Limb (tissue), 2 donors: Measurements from ENCODE around the gene USP33.
"Not testable (repeated sequence)": the region's sequence is repeated elsewhere in the genome, so short reads cannot be mapped to it uniquely, and the experiment has no call there.

Experiments
- DNase-seq, 2 donors: peaks; one replicate each; pipeline ENCODE4 v3.0.0-alpha.2; 2016; ENCODE audit errors: extremely low spot score in 2 of 2

Gene USP33

GRCh38 chr1:77673030-77673429, 86.6 kb downstream of the USP33 start:
- no peak for DNase-seq

GRCh38 chr1:77672374-77672773, 87.3 kb downstream of the USP33 start:
- DNase-seq, result no peak

GRCh38 chr1:77671836-77672235, 87.8 kb downstream of the USP33 start:
- DNase-seq, result no peak

GRCh38 chr1:77670330-77670729, 89.3 kb downstream of the USP33 start:
- DNase-seq, result no peak

- no peak for DNase-seq
These were observed 90.7 kb downstream of the USP33 start for GRCh38 chr1:77668924-77669449.

GRCh38 chr1:77664939-77665516, 94.6 kb downstream of the USP33 start:
- DNase-seq, result no peak

- DNase-seq, result no peak
These were observed 98.0 kb downstream of the USP33 start for GRCh38 chr1:77661696-77662095.

- DNase-seq, result no peak
These were observed 99.6 kb downstream of the USP33 start for GRCh38 chr1:77659879-77660593.

- no peak for DNase-seq
These were observed 101.4 kb downstream of the USP33 start for GRCh38 chr1:77658271-77658670.

GRCh38 chr1:77655431-77655974, 104.1 kb downstream of the USP33 start:
- no peak for DNase-seq

- DNase-seq, result no peak
These were observed 106.6 kb downstream of the USP33 start for GRCh38 chr1:77652970-77653516.

GRCh38 chr1:77652268-77652667, 107.4 kb downstream of the USP33 start:
- peak in 1 of 2 donors; percentile 17 for DNase-seq

GRCh38 chr1:77649127-77649526, 110.5 kb downstream of the USP33 start:
- DNase-seq, result no peak

GRCh38 chr1:77646224-77646623, 113.4 kb downstream of the USP33 start:
- DNase-seq, result not testable (repeated sequence)
